ENCODE data around the gene ZDHHC11. TPM values are rescaled to one million over a fixed set of nuclear protein-coding genes. Genes with fewer than 3 reads are reported as not detected.
"Not testable (repeated sequence)": the region's sequence is repeated elsewhere in the genome, so short reads cannot be mapped to it uniquely, and the experiment has no call there.

The ZDHHC11 gene
- total RNA-seq, 1 experiment from 2014 or later, result 0.50 TPM

DNA sequence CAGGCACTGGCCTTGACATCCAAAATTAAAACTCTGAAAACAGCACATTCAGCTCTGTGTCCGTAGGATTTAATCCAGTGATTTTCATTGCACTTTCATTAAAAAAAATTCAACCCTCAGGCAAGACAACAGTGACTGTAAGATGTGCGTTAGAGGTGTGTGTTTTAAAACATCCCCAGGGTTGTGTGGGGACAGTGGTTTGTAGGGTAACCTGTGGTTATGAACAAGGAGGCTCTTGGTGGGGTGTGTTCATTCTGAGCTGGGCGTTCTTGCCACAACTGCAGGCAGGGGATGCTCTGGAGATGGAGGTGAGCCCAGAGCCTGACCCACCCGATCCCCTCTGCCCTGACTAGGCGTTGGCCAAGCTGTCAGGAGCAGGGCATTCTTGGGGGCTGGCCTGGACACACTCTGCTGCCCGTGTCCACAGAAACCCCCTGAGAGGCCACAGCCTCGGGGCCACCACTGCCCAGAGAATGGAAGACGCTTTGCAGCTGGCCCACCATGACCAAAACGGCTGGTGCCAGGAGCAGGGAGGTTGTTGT lies 103.4 kb downstream of the ZDHHC11 start:
- not testable (repeated sequence) for DNase-seq (ENCODE audit: low spot score)

DNA sequence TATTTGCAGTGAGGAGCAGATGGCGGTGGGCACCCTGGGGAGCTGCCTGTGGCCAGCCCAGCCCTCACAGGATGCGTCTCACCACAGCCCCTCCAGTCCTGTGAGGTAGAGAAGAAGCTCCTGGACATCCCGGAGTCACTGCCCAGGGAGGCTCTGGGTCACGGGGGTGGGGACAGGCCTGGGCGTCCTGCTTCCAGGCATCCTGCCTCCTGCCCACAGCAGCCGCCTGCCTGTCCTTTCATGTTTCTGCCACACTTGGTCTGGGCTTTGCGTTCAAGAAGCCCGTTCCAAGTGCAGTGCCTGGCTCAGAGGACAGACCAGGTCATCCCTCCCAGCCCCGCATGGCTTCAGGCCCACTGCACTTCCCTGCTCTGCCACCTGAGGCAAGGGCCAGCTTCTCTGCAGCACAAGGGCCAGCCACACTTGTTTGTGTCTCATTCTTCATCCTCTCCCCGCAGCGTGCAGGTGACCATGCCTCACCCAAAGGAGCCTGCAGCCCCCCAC lies 104.5 kb downstream of the ZDHHC11 start:
- DNase-seq (ENCODE audit: low spot score), result no peak

Other genes with a start within 250 kb of the ZDHHC11 start
- gene CEP72, start 238.6 kb downstream of the ZDHHC11 start, total RNA-seq (2014; rRNA removed; shearing (Covaris generic)), result 4.8 TPM in 2 replicates
- gene TPPP, start 157.6 kb downstream of the ZDHHC11 start, total RNA-seq (2014; rRNA removed; shearing (Covaris generic)), result 0.85 and 0.90 TPM in 2 replicates
- gene ZDHHC11B, start 66.3 kb downstream of the ZDHHC11 start, total RNA-seq (2014; rRNA removed; shearing (Covaris generic)), result 0.19 and 0.35 TPM in 2 replicates
- gene BRD9, start 41.8 kb upstream of the ZDHHC11 start, total RNA-seq (2014; rRNA removed; shearing (Covaris generic)), result 16.7 and 17.4 TPM in 2 replicates
- 52.1 and 54.2 TPM in 2 replicates for gene TRIP13, start 41.9 kb upstream of the ZDHHC11 start, total RNA-seq (2014; rRNA removed; shearing (Covaris generic))
- 0.43 and 2.8 TPM in 2 replicates for gene NKD2, start 157.8 kb upstream of the ZDHHC11 start, total RNA-seq (2014; rRNA removed; shearing (Covaris generic))